Heart right ventricle (tissue), 16 donors: ENCODE results near the gene FFAR2. TPM values are rescaled to one million over a fixed set of nuclear protein-coding genes. Genes with fewer than 3 reads are reported as not detected.

Experiments
- ATAC-seq, 8 donors: fragments of 200-7000 bp; cut with Tn5 transposase; one replicate each; pipeline ENCODE4 v1.9.1; 2020; ENCODE audit warnings: mild to moderate bottlenecking in 8 of 8, moderate library complexity in 8 of 8, moderate number of reproducible peaks in 1 of 8
- DNase-seq, 2 donors: peaks; one replicate each; pipeline ENCODE4 v3.0.0-alpha.2; 2020
- H3K27ac ChIP-seq, 10 donors: fragments of 200-600 bp; sonication (generic) in 2 of 10; one replicate each; pipeline versions ENCODE4 v1.5.0 to v1.8.0; 2020 to 2022; ENCODE audit warnings: mild to moderate bottlenecking in 3 of 10
- H3K27me3 ChIP-seq, 7 donors: fragments of 200-600 bp; one replicate each; pipeline ENCODE4 v1.8.0; 2021 to 2022; ENCODE audit warnings: mild to moderate bottlenecking in 2 of 7
- H3K36me3 ChIP-seq, 9 donors: fragments of 200-600 bp; sonication (generic) in 1 of 9; one replicate each; pipeline versions ENCODE4 v1.5.0 to v1.8.0; 2020 to 2022; ENCODE audit warnings: mild to moderate bottlenecking in 2 of 9
- H3K4me1 ChIP-seq, 9 donors: fragments of 200-600 bp; sonication (generic) in 1 of 9; one replicate each; pipeline versions ENCODE4 v1.5.0 to v1.8.0; 2020 to 2022; ENCODE audit warnings: mild to moderate bottlenecking in 4 of 9
- H3K4me3 ChIP-seq, 10 donors: fragments of 200-600 bp; sonication (generic) in 2 of 10; one replicate each; pipeline versions ENCODE4 v1.5.0 to v1.8.0; 2020 to 2022; ENCODE audit warnings: mild to moderate bottlenecking in 7 of 10, moderate library complexity in 2 of 10
- H3K9me3 ChIP-seq, 11 donors: fragments of 200-600 bp in 10 of 11; sonication (generic) in 2 of 11; one replicate each; pipeline versions ENCODE4 v1.5.0 to v1.8.0; 2013 to 2022; ENCODE audit warnings: mild to moderate bottlenecking in 2 of 11, control low read depth in 1 of 11, moderate library complexity in 1 of 11
- CTCF ChIP-seq, 9 donors: fragments of 200-600 bp; sonication (generic) in 2 of 9; IDR thresholded peaks; one replicate each; pipeline versions ENCODE4 v1.5.0 to v1.8.0; 2021 to 2022; ENCODE audit warnings: antibody characterized with exemption in 9 of 9, mild to moderate bottlenecking in 5 of 9, moderate library complexity in 1 of 9
- WGBS, 2 donors: extraction: QIAGEN DNeasy Blood & Tissue Kit; methylation state at CpG; one replicate each; pipeline ENCODE4 v1.1.7; 2013; ENCODE audit warnings: inconsistent platforms in 1 of 2; 5-methylcytosine and 5-hydroxymethylcytosine counted together
- intact Hi-C, 10 donors: fragments of 100-400 bp; cut with DNase I; formaldehyde crosslinking; loops; one replicate each; pipeline versions ENCODE4 v1.11.1 to v1.14.2; 2022
- polyA plus RNA-seq, 2 donors: library from polyadenylated mRNA; stranded (reverse); fragments of 200-250 nt; gene quantifications; one replicate each; pipeline ENCODE4 v1.2.3, GENCODE V29; 2013
- total RNA-seq, 10 donors: library from RNA; stranded (reverse); fragmentation: NEBNext Ultra II Directional in 3 of 10; extraction: Animal tissue kit (Norgen Biotek cat#: 25700) in 3 of 10; gene quantifications; one replicate each; pipeline versions ENCODE4 v1.2.1 to v1.2.4, GENCODE V29; 2021 to 2023
- donor health status: Arrhythmogenic right ventricular cardiomyopathy.
- donor health status: ischemic (EF 13 %, LVEDD 7.1; RV severe dilation, severe dysfunction).
- donor health status: healthy with polysubstance abuse.
- donor health status: DM: no; HTN: yes; CAD: no.
- donor health status: DM: no; HTN: no; CAD: no.
- donor health status: ischemic (EF 25% LVEDD 6.9; RV normal size, moderate dysfunction).
- donor health status: ischemic (EF 25% LVEDD 5.7; RV mildly dilated, moderate dysfunction).
- donor health status: healthy.
- donor health status: DM: yes; HTN: yes; CAD: no.
- donor health status: Ischemic cardiomyopathy.
- donor health status: ischemic (EF 35%, LVEDD 5.7; RV mildly dilated, moderate dysfunction).
- donor health status: nonischemic (EF 11% LVEDD 7.7; RV severe dilation, severe dysfunction).
- donor health status: DM: yes; HTN: yes; CAD: no.
- donor health status: PGD.
- donor health status: ischemic (EF 29% LVEDD 5.4; RV normal size, mild dysfunction).
- donor health status: nonischemic (EF 23%, LVEDD 6.1; RV moderate dilation, normal function).

FFAR2 gene
- total and polyA plus RNA-seq, 12 donors = 0.10 to 1.4 (median 0.47) TPM; not detected in 1

DNA sequence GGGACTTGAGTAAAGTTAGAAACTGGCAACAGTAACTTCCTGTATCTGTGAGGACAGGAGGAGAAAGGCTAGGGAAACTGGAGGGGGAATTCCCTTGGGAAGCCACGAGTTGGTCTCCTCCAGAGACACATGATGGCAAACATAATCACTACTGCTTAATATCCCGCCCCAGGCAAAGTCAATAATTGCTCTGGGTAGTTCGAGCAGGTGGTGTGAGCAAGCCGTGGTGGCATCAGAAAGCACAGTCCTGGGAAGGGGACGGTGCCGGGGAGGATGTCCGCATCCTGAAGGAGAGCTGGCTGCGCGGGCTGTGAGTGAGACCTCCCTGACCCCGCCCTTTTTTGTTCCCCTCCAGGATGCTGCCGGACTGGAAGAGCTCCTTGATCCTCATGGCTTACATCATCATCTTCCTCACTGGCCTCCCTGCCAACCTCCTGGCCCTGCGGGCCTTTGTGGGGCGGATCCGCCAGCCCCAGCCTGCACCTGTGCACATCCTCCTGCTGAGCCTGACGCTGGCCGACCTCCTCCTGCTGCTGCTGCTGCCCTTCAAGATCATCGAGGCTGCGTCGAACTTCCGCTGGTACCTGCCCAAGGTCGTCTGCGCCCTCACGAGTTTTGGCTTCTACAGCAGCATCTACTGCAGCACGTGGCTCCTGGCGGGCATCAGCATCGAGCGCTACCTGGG is 1.4 kb downstream of the FFAR2 start:
- intact Hi-C loops = no loop called here
- TF ChIP-seq CTCF (IDR thresholded peaks at IDR 0.05) = no peak
- H3K27ac ChIP-seq = peak overlapping the region in 3 of 10 donors; percentile 46 to 85 (median 60)
- peaks cover 0 to 10% (median 0%) of the 10 kb centered on the region in 7 donors for H3K27me3 ChIP-seq
- peak overlapping the region in 1 of 10 donors; percentile 40 for H3K4me3 ChIP-seq
- peaks cover 0 to 67% (median 12%) of the 10 kb centered on the region in 9 donors for H3K4me1 ChIP-seq
- H3K36me3 ChIP-seq = peaks cover 0 to 9% (median 0%) of the 10 kb centered on the region in 9 donors
- 60 to 70% methylated on average over 26 to 27 of the region's 27 CpGs for WGBS, 2 donors
- DNase-seq (no peak), ATAC-seq (peak in 4 of 8 donors; percentile 6 to 42 (median 28))
- no peaks in the 10 kb centered on the region for H3K9me3 ChIP-seq

GRCh38 chr19:35451338-35452096 is 3.5 kb downstream of the FFAR2 start:
- WGBS, 2 donors = 84 to 96% methylated on average over 7 of the region's 7 CpGs

DNA sequence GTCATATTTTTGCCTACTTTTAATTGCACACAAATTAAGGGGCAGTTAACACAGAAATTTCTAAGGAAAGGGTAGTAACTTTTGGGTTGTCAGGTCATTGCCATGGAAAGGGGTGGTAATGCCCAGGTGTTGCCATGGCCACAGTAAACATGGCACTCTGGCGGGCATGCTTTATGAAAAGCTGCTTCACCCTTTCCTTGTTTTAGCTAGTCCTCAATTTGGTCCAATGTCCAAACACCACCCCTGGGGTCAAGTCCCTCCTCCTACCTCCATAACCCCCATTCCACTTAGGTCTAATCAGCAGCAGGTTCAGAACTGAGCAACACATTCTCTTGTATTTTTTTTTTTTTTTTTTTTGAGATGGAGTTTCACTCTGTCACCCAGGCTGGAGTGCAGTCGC is 6.6 kb downstream of the FFAR2 start:
- peaks cover 0 to 6% (median 0%) of the 10 kb centered on the region in 7 donors for H3K27me3 ChIP-seq
- H3K36me3 ChIP-seq = peaks cover 0 to 9% (median 0%) of the 10 kb centered on the region in 9 donors
- DNase-seq (no peak), ATAC-seq (no peak)
- no peaks in the 10 kb centered on the region for H3K9me3 ChIP-seq
- intact Hi-C loops = loop anchor here in 1 of 10 donors (5.0 kb wide), 1 partner anchor 47 kb away; no protein-coding TSS in a partner anchor
- TF ChIP-seq CTCF (IDR thresholded peaks at IDR 0.05) = no peak
- H3K27ac ChIP-seq = no peak overlapping the region
- WGBS, 2 donors = 95 to 100% methylated on average over 2 of the region's 2 CpGs
- peaks cover 0 to 51% (median 17%) of the 10 kb centered on the region in 9 donors for H3K4me1 ChIP-seq
- no peak overlapping the region for H3K4me3 ChIP-seq

More at GRCh38 chr19:35451338-35452096, 3.5 kb downstream of the FFAR2 start:
- intact Hi-C loops = no loop called here
- no peak for ATAC-seq
- no peak for TF ChIP-seq CTCF (IDR thresholded peaks at IDR 0.05)
- H3K4me3 ChIP-seq = peak overlapping the region in 1 of 10 donors; percentile 40
- no peak overlapping the region for H3K27ac ChIP-seq
- DNase-seq = no peak
- peaks cover 0 to 9% (median 0%) of the 10 kb centered on the region in 9 donors for H3K36me3 ChIP-seq
- peaks cover 0 to 10% (median 0%) of the 10 kb centered on the region in 7 donors for H3K27me3 ChIP-seq
- H3K4me1 ChIP-seq = peaks cover 0 to 56% (median 12%) of the 10 kb centered on the region in 9 donors
- H3K9me3 ChIP-seq = no peaks in the 10 kb centered on the region

GRCh38 chr19:35455616-35456201 is 7.7 kb downstream of the FFAR2 start:
- no peak for TF ChIP-seq CTCF (IDR thresholded peaks at IDR 0.05)
- no peak for DNase-seq
- no peak for ATAC-seq
- H3K36me3 ChIP-seq = no peaks in the 10 kb centered on the region
- H3K9me3 ChIP-seq = no peaks in the 10 kb centered on the region
- H3K4me3 ChIP-seq = no peak overlapping the region
- H3K4me1 ChIP-seq = peaks cover 0 to 51% (median 19%) of the 10 kb centered on the region in 9 donors
- H3K27ac ChIP-seq = no peak overlapping the region
- intact Hi-C loops = loop anchor here in 1 of 10 donors (5.0 kb wide), 1 partner anchor 48 kb away; no protein-coding TSS in a partner anchor
- 71 to 91% methylated on average over 3 of the region's 3 CpGs for WGBS, 2 donors
- H3K27me3 ChIP-seq = no peaks in the 10 kb centered on the region
